ENCODE measurements around the gene GSG1.
A peak's percentile ranks its signal among the peaks of the same experiment; 100 is the strongest.

GSG1 gene

DNA sequence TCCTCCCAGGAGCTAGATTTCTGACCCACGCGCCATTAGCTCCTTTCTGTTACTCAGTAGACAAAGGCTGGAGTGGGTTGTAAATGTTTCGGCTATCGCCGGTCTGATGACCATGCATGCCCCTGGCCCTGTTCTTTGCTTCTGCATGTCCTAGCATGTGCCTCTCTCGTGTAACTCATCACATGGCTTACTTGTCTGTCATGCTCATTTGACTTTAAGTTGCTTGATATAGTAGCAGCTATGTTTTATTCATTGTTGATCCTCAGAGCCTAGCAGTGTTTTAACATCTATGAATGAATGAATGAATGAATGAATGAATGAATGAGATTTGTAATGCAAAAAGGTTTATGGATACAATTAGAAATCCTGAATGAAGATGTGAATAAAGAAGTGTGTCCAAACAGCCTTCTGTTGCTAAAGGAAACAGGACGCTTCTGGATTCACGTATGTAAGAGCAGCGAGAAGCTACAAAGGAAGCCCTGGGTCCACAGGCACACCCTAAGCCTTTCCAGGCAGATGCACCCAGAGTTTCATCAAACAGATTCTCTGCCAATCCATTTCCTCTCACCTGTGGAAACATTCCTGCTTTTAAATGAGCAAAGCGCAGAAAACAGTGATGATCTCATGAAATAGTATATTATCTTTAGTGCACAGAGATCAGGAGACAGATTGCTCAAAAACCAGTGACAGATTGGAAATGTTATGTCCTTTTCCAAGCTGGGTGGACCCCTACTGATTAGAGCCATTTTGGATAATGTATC is 3.4 kb downstream of the GSG1 start:
- TF ChIP-seq Cebpa-rat (IDR thresholded peaks at IDR 0.05) = no peak
- Histone ChIP-seq H3K27me3 (no peaks in the 10 kb centered on the region), H4K20me1 (no peaks in the 10 kb centered on the region), H3K9ac (peak overlapping the region; percentile 90 to 100 (median 93)), H3K4me3 (peak overlapping the region; percentile 24 to 54 (median 32); a peak in 16 of 20 replicates), H3K9me3 (replicated peaks in 1 of 11) (peaks cover 0 to 2% (median 0%) of the 10 kb centered on the region in 11 experiments; a peak in 2 of 22 replicates), H3K4me2 (peak overlapping the region; percentile 69 to 99 (median 87)), H3K4me1 (peaks cover 74 to 93% (median 90%) of the 10 kb centered on the region in 10 experiments), H3K27ac (peak overlapping the region; percentile 95 to 100 (median 99)), H3K36me3 (no peaks in the 10 kb centered on the region)

DNA sequence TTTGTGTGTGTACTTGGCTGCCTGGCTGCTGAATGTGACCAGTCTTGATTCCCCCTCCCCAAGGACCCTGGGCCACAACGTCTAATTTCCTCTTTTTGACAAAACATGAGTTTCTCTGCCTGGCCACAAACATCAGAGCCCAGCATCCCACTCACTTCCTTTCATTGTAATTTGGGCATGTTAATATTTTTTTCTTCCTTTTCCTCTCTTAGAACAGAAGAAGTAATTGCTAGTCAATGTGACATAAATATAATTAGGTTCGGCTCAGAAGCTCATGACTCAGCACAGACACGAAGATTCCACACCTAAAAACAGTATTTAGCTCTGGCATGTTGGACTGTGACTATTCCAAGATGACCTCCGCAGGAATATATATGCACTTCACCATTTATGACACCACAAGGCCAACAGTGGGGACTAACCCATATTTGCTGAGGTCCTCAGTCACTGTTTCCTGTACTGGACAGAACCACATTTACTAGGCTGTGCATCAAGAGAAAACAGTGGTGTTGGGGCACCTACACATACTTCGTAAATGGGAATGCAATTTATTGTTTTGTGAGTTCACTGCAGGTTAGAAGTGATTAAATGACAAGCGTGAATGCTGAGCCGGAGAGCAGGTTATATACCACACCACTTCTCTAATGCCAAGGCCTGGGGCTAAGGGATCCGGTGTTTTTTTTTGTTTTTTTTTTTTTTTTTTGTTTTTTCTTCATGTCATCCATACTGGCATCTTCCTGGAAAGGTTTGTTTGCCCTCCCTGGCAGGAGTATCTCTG is 4.2 kb downstream of the GSG1 start:
- Histone ChIP-seq H3K4me2 (peak overlapping the region; percentile 69 to 99 (median 87)), H3K9ac (peak overlapping the region; percentile 90 to 100 (median 93)), H3K36me3 (no peaks in the 10 kb centered on the region), H3K4me3 (peak overlapping the region in 9 of 10 experiments; percentile 1 to 44 (median 31); a peak in 12 of 20 replicates), H4K20me1 (no peaks in the 10 kb centered on the region), H3K27ac (peak overlapping the region; percentile 95 to 100 (median 99)), H3K4me1 (peaks cover 71 to 95% (median 91%) of the 10 kb centered on the region in 10 experiments), H3K9me3 (replicated peaks in 1 of 11) (no peaks in the 10 kb centered on the region), H3K27me3 (no peaks in the 10 kb centered on the region)
- TF ChIP-seq Cebpa-rat (IDR thresholded peaks at IDR 0.05) = no peak

- no peaks in the 10 kb centered on the region for H3K27me3 ChIP-seq
- peak overlapping the region; percentile 61 to 100 (median 99) for H3K27ac ChIP-seq
- peaks cover 54 to 93% (median 88%) of the 10 kb centered on the region in 10 experiments for H3K4me1 ChIP-seq
- no peak for TF ChIP-seq Cebpa-rat (IDR thresholded peaks at IDR 0.05)
- H3K9me3 ChIP-seq (replicated peaks in 1 of 11) = no peaks in the 10 kb centered on the region
- H3K4me3 ChIP-seq = peak overlapping the region; percentile 21 to 53 (median 33); a peak in 15 of 20 replicates
- H3K36me3 ChIP-seq = no peaks in the 10 kb centered on the region
- H3K4me2 ChIP-seq = peak overlapping the region; percentile 69 to 99 (median 87)
- H3K9ac ChIP-seq = peak overlapping the region; percentile 74 to 100 (median 92)
- no peaks in the 10 kb centered on the region for H4K20me1 ChIP-seq
Observed at GRCh38 chr12:13097491-13098011, 5.9 kb downstream of the GSG1 start.

- Histone ChIP-seq H3K4me1 (peaks cover 38 to 94% (median 76%) of the 10 kb centered on the region in 10 experiments), H3K4me2 (peak overlapping the region in 8 of 11 experiments; percentile 16 to 90 (median 68); a peak in 14 of 22 replicates), H3K27ac (peak overlapping the region in 6 of 11 experiments; percentile 12 to 74 (median 54); a peak in 8 of 22 replicates), H3K9me3 (replicated peaks in 1 of 11) (no peaks in the 10 kb centered on the region), H3K4me3 (no peak overlapping the region), H3K27me3 (no peaks in the 10 kb centered on the region), H3K36me3 (no peaks in the 10 kb centered on the region), H3K9ac (no peak overlapping the region), H4K20me1 (no peaks in the 10 kb centered on the region)
- no peak for TF ChIP-seq Cebpa-rat (IDR thresholded peaks at IDR 0.05)
Observed at GRCh38 chr12:13095266-13095995, 8.0 kb downstream of the GSG1 start.

DNA sequence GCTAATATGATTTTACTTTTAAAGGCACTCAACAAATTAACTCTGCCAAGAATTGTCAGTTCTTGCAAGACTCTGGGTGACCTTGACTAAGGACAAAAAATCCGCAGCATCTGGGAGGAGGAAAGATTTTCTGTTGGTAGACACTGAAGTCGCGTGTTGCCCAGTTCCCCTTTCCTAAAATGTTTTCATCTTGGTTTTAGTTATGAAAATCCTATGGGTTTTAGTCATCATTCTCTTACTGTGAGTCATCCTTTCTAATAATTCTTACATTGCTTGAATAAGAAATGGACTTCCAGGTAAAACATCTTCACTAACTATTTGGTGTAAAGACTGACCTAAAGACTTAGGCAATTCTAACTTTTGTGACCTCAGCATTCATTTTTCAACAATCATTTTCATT is 9.1 kb downstream of the GSG1 start:
- H3K4me1 ChIP-seq = peaks cover 38 to 93% (median 76%) of the 10 kb centered on the region in 10 experiments
- no peak for TF ChIP-seq Cebpa-rat (IDR thresholded peaks at IDR 0.05)
- no peaks in the 10 kb centered on the region for H3K27me3 ChIP-seq
- no peaks in the 10 kb centered on the region for H3K36me3 ChIP-seq
- H3K9ac ChIP-seq = peak overlapping the region in 6 of 11 experiments; percentile 7 to 53 (median 22); a peak in 6 of 22 replicates
- peak overlapping the region in 10 of 11 experiments; percentile 2 to 90 (median 66); a peak in 16 of 22 replicates for H3K4me2 ChIP-seq
- 0 out of 22 replicates have a peak, but pooled peaks cover 0 to 2% (median 0%) of the 10 kb centered on the region in 11 experiments for H3K9me3 ChIP-seq (replicated peaks in 1 of 11)
- no peak overlapping the region for H3K4me3 ChIP-seq
- H3K27ac ChIP-seq = peak overlapping the region in 9 of 11 experiments; percentile 21 to 74 (median 61); a peak in 15 of 22 replicates
- H4K20me1 ChIP-seq = no peaks in the 10 kb centered on the region

GRCh38 chr12:13093848-13094220 is 9.6 kb downstream of the GSG1 start:
- Histone ChIP-seq H3K4me3 (no peak overlapping the region), H4K20me1 (no peaks in the 10 kb centered on the region), H3K9me3 (replicated peaks in 1 of 11) (0 out of 22 replicates have a peak, but pooled peaks cover 0 to 4% (median 0%) of the 10 kb centered on the region in 11 experiments), H3K4me1 (peaks cover 40 to 92% (median 75%) of the 10 kb centered on the region in 10 experiments), H3K36me3 (no peaks in the 10 kb centered on the region), H3K9ac (peak overlapping the region in 7 of 11 experiments; percentile 7 to 53 (median 19); a peak in 9 of 22 replicates), H3K4me2 (peak overlapping the region in 10 of 11 experiments; percentile 2 to 90 (median 66); a peak in 18 of 22 replicates), H3K27ac (peak overlapping the region in 10 of 11 experiments; percentile 16 to 74 (median 60); a peak in 17 of 22 replicates), H3K27me3 (no peaks in the 10 kb centered on the region)
- no peak for TF ChIP-seq Cebpa-rat (IDR thresholded peaks at IDR 0.05)

DNA sequence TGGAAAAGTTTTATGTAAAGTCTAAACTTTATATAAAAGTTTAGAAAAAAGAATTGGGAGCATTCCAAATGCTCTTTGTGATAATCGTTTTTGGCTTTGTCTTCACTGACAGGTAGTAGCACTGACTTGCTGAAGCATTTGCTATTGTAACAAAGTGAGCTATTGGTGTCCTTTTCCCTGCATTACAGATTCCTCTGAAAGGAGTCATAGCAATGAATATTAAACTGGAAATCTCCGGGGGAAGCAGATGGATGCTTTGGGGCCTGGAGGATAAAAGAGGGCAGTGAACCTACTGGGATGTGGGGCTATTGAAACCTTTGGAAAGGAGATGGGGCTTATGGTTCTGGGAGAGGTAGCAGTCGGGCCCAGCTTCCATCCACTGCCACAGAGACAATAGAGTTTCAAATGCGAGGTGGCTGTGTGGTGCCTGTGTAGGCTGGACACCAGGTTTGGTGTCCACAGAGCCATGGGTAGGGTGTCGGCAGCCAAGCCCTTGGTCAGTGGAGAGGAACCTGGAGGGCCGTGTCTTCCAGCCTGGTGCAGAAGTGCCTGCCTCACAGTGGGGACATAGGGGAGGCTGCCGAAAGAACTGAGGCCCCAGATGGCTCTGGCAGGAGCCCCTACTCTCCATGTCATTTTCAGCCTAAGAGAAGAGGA is 10.1 kb downstream of the GSG1 start:
- no peaks in the 10 kb centered on the region for H3K27me3 ChIP-seq
- H3K9me3 ChIP-seq (replicated peaks in 1 of 11) = 0 out of 22 replicates have a peak, but pooled peaks cover 0 to 4% (median 0%) of the 10 kb centered on the region in 11 experiments
- H3K27ac ChIP-seq = peak overlapping the region in 10 of 11 experiments; percentile 16 to 74 (median 60); a peak in 17 of 22 replicates
- H4K20me1 ChIP-seq = no peaks in the 10 kb centered on the region
- H3K9ac ChIP-seq = peak overlapping the region in 7 of 11 experiments; percentile 7 to 53 (median 19); a peak in 7 of 22 replicates
- peaks cover 40 to 92% (median 75%) of the 10 kb centered on the region in 10 experiments for H3K4me1 ChIP-seq
- peak overlapping the region in 8 of 11 experiments; percentile 16 to 90 (median 68); a peak in 16 of 22 replicates for H3K4me2 ChIP-seq
- H3K4me3 ChIP-seq = no peak overlapping the region
- TF ChIP-seq Cebpa-rat (IDR thresholded peaks at IDR 0.05) = no peak
- no peaks in the 10 kb centered on the region for H3K36me3 ChIP-seq
